Stimulated activated CD8-positive, alpha-beta memory T cell treated with anti-CD3 and anti-CD28 coated beads, Interleukin-12 subunit alpha, Interleukin-12 subunit beta, amount 100 ng/mL, for 4 hours (primary cell): Measurements from ENCODE around the gene C1orf105.

Experiments used
- DNase-seq: peaks from one replicate; pipeline ENCODE4 v3.0.0-alpha.2; 2020; ENCODE audit warnings: low read depth

C1orf105 gene

DNA sequence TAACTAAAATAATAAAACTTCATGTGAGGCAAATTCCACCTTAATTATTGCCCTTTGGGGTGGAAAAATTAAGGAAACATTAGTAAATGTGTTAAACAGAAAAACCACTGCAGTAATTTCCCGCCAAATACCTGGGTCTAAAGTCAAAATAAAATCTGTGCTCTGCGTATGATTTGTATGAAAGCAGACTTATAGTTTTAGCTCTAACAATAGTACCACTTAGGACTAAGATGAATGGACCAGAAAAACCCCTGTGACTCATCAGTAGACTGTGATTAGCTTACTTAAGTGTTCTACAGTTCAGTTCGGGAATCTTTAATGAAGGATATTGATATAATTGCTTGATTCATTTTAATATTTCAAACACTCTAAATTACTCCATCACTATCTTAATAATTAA, 23.3 kb upstream of the C1orf105 start:
- no peak for DNase-seq

DNA sequence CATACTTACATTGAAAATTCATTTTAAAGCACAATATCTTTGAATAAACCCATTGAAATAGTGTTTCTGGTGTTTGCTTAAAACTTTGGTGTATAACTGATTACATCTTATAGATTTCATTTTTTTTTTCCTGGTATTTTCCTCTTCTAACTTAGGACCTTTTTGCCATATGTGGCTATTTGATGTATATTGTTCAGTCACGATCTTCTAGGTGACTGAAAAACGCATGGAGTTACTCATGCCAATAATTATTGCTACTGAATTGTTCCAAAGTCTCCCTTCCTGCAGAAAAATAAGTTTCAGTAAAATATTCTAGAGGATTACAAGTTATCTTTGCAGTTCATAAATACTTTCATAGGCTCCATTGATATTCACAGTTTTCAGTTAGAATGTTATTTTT, 22.9 kb upstream of the C1orf105 start:
- DNase-seq: no peak

DNA sequence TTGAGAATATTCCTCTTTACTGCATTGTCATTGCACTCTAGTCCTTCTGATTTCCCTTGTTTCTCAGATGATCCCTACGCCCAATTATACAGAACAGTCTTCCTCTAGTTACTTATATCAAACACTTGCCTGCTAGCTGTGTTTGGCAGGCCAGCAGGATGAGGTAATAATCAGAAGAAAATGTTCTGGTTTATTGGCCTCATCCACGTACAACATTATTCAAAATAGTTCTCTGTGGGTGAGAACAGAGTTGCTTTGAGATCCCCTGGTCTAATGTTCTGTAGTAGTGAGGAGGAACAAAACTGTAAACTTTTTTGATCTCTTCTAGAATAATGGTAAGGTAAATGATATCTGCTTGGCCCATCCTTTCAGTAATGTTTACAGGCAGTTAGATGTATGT, 22.3 kb upstream of the C1orf105 start:
- DNase-seq: no peak

DNA sequence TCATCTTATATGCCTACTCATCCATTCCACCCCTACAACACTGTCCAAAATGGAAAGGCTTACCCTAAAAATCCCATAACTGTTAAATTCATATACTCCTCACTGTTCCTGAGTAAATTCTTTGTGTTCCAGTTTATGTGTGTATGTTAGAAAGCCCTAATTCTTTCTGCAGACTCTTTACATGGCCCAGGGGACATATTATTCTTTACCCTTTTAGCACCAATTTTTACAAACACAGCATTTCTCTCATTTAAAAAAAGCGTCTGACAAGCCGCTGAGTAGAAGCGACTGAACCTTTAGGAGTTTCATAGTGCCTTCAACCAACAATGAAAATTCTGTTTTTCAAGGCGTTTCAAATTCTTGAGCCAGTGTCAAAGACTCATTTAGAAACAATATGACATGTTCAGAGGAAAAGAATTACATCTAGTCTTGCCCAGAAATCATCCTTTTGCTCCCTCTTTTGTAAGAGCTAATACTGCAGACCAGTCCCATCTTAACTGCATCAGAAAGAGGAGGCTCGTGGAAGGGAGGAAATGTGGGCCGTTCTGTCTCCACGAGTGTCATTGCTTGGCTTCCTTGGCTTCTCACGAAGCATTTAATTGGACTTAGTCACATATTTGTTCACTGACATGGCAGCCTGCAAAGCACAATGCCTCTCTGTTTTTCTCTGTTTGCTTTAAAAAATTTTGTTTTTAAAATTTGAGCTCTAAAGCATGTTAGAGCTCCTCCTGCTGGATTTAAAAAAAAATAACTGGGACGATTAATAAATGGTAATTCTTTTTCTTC, 21.3 kb upstream of the C1orf105 start:
- no peak for DNase-seq

DNA sequence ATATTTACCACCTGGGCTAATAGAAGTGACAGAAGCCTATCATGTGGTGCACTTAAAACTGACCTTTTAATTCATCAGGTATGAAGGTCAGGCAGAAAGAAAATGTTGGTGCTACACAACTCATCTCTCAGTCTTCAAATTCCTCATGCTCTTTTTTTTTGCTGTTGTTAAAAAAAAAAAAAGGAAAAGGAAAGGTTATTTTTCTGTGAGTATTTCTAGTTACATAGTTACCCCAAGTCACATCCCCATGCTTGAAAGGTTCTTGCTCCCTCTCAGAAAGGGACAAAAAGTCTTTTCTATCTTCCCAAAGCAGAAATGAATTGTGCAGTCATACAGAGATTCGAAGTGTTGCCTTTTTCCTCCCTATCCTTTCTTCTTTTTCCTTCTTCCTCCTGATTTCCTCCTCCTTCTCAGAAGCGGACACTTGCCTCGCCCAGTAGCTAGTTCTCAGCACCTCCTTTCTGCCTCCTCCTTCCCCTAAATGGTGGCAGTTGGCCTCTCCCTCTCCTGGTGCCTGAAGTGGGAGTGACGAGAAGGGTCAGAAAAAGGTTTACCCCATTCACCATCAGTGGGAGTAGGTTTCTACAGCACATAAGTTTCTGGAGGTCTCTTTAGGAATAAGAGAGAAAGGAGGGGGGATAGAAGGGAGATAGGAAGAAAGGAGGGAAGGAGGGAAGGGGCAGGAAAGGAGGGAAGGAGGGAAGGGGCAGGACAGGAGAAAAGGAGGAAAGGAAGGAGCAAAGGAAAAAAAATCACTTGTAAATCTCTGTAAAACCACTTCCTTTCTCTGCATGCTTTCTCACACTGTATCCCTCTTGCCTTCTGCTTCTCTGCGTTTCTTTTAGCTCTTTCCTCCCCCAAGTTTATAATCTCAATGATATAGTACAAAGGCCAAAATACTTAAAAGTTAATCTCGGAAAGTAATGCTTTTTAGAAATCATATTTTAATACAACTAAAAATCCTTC, 20.4 kb upstream of the C1orf105 start:
- no peak for DNase-seq

DNA sequence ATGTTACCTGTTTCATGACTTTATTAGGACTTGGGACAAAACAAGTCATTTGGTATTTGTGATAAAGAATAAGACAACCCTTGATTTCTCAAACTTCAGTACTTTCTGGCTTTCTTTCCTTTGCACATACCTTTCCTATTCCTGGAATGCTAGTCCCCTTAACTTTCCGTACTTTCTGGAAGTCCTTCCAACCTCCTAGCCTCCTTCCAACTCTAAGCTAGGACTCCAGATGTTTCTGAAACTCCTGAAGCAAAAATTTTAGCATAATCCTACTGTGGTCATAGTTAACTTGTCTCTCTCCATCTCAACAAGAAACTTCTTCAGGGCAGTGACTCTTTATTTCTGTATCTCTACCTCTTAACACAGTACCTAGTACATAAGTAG, 19.8 kb upstream of the C1orf105 start:
- no peak for DNase-seq

DNA sequence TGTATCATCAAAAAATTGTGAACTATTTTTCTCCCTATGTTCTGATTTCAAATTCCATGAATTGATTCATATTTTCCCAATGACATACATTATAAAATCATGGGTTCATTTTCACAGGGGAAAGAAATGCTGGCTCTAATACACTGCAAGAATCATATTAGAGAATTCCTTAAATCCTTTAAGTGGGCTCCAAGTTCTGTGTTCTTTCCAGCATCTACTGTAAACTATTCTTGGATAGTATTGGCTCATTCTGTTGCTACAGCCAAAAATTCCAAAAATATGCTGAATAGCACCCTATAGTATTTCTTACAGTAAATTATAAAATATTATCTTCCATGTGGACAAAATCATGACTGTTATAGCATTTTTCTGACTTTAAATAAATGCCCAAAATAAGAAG, 19.0 kb upstream of the C1orf105 start:
- DNase-seq: no peak

DNA sequence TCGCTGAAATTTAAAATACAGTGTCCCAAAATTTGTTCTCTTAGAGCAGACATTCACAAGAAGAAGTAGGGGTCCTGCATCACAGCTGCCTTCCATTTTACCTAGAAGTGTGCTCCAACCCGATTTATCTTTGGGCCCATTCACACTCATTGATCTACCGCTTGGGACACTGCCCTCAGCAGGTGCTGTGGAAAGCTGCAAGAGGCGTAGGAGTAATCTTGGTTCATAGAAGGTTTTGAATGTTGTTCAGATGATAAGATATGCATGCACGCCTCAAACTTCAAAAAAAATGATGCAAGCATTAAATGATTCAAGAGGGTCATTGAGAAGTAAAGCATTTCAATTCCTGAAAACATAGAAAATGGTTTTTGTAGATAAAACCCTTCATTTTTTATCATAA, 18.6 kb upstream of the C1orf105 start:
- no peak for DNase-seq

DNA sequence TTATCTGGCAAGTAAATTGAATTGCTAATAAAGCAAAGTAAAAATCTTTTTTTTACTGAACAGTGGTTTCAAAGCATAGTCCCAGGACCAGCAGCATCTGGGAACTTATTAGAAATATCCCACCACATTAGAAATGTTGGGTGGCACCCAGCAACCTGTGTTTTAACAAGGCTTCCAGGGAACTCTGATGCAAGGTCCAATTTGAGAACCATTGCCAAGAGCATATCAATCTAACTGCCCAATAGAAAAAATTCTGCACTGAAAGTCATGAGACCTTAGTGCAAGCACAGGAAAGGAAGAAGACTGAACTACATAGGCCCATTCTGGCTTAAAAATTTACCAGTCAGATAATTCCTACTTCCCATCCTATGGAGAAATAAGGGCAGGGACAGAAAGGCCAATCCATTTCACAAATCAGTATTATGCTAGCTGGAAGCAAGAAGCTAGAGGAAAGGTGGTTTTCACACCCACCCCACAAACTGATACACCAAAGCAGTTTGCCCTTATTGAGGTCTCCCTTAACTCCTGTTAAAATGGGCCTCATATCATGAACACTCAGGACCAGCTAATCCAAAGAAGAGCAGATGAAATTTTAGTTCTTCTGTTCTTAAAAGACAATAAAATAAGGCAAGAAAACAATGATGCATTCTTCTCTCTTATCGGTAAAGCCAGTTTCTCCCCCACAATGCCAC, 17.5 kb upstream of the C1orf105 start:
- DNase-seq: no peak

DNA sequence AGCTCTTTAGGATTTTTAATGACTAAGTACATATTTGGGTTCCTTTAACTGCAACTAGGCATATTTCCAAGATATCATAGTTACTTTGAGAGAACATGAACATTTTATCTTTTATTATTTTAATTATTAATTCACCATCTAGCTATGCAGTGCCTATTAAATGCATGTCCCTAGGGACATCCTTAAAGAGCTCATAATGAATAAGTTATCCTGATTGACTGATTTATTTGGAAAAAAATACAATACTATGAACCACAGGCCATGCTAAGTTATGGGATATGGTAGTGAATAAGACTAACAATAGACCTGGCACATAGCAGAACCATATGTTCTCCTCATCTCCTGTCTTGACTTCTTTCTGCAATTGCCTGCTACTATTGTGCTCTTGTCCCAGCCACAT, 16.4 kb upstream of the C1orf105 start:
- no peak for DNase-seq

DNA sequence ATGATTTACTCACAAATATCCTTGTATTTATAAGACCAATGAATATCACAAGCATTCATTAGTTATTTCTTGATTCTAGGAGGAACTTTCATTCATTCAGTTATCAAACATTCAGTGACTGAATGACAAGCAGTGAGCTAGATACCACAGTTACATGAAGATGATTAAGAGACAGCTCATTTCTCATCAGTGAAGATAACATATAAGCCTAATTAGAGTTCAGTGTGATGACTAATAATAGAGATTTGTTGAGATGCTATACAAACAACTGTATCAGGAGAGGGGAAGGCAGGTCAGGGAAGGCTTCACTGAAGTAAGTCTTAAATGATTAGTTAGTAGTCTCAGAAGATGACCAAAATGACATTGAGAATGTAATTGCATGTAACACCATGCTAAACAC, 14.6 kb upstream of the C1orf105 start:
- DNase-seq: no peak

DNA sequence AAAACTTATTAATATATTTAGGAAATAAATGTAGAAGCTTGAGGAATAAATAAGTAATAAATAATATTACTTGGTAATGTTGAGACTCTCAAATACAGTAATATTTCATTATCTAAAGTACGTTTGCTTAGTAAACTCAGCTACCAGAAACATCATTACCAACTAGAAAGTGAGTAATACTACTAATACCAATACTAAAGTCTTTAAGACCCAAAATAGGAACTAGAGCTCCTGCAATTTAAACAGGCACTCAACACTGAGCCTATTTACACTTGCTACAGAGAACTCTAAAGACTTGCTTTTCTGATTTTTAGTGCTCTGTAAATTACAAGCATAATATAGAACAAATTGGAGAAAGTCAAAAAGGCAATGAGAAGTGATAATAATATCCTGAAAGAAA, 13.5 kb upstream of the C1orf105 start:
- no peak for DNase-seq

DNA sequence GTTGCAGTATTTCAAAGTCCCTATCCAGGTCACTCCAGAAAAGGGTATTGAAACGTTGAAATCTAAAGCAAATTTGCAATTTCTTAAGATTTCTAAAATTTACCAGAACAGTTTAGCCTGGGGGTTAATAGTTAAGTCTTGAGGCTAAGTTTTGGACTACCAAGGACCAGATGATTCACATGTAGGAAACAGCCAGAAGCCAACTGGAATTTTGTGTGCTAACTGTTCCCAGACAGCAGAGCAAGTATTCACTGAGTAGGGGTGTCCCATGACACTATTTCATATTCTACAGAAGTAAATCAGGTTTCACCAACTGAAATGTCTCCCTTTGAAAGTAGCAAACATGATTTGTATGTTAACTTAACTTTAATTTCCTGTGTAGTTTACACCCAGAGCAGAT, 11.5 kb upstream of the C1orf105 start:
- no peak for DNase-seq

DNA sequence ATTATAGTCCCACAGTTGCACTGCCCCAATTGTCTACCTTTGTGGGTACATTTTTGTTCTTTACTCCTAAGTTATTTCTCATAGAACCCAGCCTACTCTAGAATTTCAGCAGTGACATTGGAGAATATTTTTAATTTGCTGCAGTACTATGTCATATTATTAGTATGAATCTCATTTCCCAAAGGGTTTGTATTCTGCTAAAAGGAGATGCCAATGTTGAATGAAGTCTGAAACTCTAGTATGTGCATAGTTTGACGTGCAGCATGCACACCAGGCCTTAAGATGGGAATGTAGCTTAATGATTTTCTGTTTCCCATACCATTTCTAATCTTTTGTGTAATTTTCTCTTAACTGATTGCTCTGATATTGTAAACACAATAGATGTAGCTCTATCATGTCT, 10.5 kb upstream of the C1orf105 start:
- DNase-seq: no peak

DNA sequence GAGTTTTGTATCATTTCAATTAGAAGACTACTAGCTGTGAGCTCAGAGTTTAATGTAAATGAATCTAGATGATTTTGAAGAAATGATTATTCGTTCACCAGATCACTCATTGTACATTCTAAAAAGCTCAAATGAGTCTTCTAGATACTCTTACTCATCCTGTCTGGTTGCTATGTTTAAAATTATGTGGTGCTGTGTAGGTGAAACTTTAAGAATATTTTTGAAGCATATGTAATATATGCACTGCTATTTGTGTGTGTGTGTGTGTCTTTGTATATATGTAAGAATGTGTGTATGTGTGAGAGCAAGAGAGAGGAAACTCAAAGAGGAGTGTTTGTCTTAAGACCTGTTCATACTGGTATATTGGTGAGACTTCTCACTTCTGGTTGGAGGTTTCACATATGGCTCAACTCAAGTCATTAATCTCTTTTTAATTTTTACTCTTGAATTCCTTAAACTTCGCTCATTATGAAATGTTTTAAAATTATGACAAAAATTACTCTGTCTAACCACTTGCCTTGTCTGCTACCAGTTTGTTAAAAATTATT, 8.6 kb upstream of the C1orf105 start:
- DNase-seq: no peak

DNA sequence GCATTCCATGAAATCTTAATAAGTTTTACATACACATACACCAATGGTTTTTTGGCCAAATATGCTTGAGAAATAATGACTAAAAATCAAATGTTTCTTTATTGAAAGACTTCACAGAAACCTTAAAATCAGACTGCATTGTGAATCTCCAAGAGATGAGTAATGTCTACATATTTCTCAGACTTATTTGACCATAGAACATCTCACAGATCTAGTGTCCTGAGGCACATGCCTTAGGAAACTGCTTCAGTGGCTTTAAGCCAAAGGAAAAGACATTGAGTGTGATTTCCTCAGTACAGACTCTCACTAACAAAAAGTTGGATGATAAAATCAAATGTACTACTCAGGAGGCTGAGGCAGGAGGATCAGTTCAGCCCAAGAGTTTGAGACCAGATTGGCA, 6.2 kb upstream of the C1orf105 start:
- DNase-seq: no peak

DNA sequence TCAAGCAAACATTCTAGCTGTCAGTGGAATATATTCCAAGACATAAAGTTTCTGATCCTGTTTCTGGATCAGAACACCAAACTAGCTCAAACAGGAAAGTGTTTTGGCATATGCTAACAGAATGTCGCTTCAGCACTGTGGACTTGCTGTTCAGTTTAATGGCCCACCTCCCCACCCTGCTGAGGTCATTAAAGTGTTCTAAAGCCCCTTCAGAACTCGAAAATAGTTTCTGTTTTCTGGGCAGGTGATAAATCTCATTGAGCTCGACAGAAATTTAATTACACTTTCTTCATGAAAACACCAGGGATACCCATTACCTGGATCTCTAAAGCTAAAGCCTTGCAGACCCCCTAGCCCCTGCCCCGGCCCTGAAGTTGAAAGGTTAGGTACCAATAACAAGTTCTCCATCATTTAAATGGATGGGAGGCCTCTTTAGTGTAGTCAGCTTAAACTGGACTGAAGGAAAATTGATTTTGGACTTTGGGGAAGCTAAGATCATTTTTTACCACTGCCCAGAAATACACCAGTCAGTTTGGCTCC, 3.9 kb upstream of the C1orf105 start:
- DNase-seq: no peak

DNA sequence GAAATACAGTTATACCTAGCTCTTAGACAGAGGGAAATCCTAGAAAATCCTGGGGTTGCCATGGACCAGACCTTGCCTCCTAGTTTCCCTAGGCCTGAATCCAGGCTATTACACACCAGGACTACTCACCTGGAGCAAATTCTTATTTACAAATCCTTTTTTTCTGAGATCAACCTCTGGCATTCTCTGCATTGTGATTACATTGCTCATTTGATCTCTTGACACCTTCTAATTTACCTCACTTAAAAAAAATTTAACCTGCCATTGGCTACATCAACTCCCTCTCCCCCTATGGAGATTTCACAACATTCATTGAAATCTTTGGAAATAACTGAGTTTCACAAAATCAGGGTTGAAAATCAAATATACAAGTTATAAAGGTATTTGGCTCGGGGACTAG, 2.9 kb upstream of the C1orf105 start:
- no peak for DNase-seq

DNA sequence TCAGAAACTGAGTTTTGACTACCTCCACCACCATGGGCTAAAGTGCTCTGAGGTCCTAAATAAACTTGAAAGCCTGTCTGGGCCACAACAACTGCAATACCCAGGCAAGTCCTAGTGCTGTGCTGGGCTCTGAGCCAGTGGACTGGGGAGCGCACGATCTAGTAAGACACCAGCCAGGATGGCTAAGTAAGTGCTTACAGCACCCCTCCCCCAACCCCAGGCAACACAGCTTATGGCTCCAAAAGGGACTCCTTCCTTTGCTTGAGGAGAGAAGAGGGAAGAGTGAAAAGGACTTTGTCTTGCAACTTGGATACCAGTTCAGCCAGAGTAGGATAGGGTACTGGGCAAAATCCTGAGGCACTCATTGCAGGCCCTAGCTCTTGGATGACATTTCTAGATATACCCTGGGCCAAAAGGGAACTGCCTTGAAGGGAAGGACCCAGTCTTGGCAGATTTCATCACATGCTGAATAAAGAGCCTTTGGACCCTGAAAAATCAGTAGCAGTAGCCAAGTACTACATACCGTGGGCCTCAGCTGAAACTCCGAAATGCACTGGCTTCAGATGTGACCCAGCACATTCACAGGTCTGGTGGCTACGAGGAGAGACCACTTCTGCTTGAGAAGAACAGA, 1.6 kb downstream of the C1orf105 start:
- no peak for DNase-seq

DNA sequence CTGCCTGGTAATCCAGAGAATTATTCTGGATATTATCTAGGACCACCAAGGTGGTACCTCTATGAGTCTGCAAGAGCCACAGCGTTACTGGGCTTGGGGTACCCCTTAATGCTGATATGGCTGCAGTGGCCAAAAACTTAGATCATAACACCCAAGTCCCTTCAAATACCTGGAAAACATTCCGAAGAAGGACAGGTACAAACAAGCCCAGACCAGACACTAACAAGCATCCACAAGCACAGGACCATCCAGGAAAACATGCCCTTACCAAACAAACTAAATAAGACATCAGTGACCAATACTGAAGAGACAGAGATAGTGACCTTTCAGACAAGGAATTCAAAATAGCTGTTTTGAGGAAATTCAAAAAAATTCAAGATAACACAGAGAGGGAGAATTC, 2.9 kb downstream of the C1orf105 start:
- DNase-seq: no peak

DNA sequence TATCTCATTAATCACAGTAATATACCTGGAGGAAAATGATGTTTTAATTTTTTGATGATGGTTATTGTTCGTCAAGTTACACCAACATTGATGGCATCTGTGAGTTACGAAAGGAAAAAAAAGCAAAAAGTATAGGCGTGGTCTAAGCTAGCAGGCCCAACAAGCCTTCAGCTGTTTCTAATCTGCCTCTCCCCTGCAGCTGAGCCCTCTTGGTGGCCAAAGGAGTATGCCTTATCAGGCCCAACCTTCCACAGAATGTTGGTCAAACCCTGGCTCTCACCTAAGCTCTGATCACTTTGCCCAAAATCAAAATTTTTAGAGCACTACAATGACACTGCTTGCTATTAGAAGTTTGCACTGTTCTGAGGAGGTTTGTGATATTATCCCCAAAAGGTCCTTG, 4.9 kb downstream of the C1orf105 start:
- DNase-seq: no peak

DNA sequence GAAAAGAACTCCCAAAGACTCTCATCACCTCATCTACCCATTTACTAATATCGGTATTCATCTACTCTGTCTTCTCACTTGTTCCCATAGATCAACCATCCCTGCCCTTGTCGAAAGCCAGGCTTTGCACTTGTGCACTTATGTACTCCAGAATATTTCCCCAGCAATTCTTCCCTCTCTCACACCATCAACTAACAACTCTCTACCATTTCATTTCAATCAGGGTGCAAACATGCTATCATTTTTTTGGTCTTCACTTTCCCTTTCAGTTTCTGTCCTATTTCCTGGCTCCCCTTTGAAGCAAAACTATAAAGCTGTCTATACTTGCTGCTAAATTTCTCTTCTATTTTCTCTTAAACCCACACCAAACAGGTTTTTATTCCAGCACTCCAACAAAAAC, 6.7 kb downstream of the C1orf105 start:
- DNase-seq: no peak
